G401 (cell line): ENCODE measurements around the gene IL23R. TPM values are rescaled to one million over a fixed set of nuclear protein-coding genes. Genes with fewer than 3 reads are reported as not detected.
"Not testable (repeated sequence)": the region's sequence is repeated elsewhere in the genome, so short reads cannot be mapped to it uniquely, and the experiment has no call there.

Source experiments
- DNase-seq: peaks from one replicate; pipeline ENCODE4 v3.0.0-alpha.2; 2015; ENCODE audit warnings: low spot score
- in situ Hi-C: cut with HindIII; loops from 2 replicates; pipeline ENCODE4 v1.10.0; 2016; ENCODE audit warnings: low sequenced_read_pairs, mixed read lengths
- total RNA-seq: library from RNA; depleted of rRNA; stranded (reverse); fragments of >200 nt; shearing (Covaris generic); gene quantifications from 2 replicates; pipeline ENCODE4 v1.2.3, GENCODE V29; 2014; rRNA removed

IL23R gene
- not detected in 2 replicates for total RNA-seq

- in situ Hi-C loops: no loop called here
- no peak for DNase-seq
Observed at GRCh38 chr1:67166196-67166595, at the start of gene IL23R. Gene IL23R, plus strand, starts transcription at chr1:67166454. Its CDS starts 1,667 bp downstream, at chr1:67168121.

- no peak for DNase-seq
- in situ Hi-C loops: no loop called here
Observed at GRCh38 chr1:67118191-67118590, 48.1 kb upstream of the IL23R start.

- in situ Hi-C loops: no loop called here
- no peak for DNase-seq
Observed at GRCh38 chr1:67118646-67119045, 47.6 kb upstream of the IL23R start.

- no peak for DNase-seq
- in situ Hi-C loops: no loop called here
Observed at GRCh38 chr1:67120855-67121619, 45.2 kb upstream of the IL23R start.

- DNase-seq: no peak
- in situ Hi-C loops: no loop called here
Observed at GRCh38 chr1:67124455-67124854, 41.8 kb upstream of the IL23R start.

GRCh38 chr1:67126111-67126746, 40.0 kb upstream of the IL23R start:
- in situ Hi-C loops: no loop called here

GRCh38 chr1:67126974-67127373, 39.3 kb upstream of the IL23R start:
- DNase-seq: no peak
- in situ Hi-C loops: no loop called here

More at GRCh38 chr1:67126111-67126746, 40.0 kb upstream of the IL23R start:
- DNase-seq: no peak

GRCh38 chr1:67130673-67131072, 35.6 kb upstream of the IL23R start:
- no peak for DNase-seq
- in situ Hi-C loops: no loop called here

- DNase-seq: no peak
- in situ Hi-C loops: no loop called here
Observed at GRCh38 chr1:67133177-67133576, 33.1 kb upstream of the IL23R start.

GRCh38 chr1:67134695-67135094, 31.6 kb upstream of the IL23R start, which contains the start of gene C1orf141:
Gene C1orf141, minus strand, starts transcription at chr1:67134970. Its CDS starts 7,730 bp downstream, at chr1:67127240.
- no peak for DNase-seq
- in situ Hi-C loops: no loop called here

GRCh38 chr1:67135354-67135753, 30.9 kb upstream of the IL23R start:
- in situ Hi-C loops: no loop called here
- DNase-seq: no peak

GRCh38 chr1:67137307-67137753, 28.9 kb upstream of the IL23R start:
- in situ Hi-C loops: no loop called here
- no peak for DNase-seq

- DNase-seq: no peak
- in situ Hi-C loops: no loop called here
Observed at GRCh38 chr1:67138813-67139499, 27.3 kb upstream of the IL23R start.

GRCh38 chr1:67140460-67140859, 25.8 kb upstream of the IL23R start:
- in situ Hi-C loops: no loop called here
- DNase-seq: no peak

- in situ Hi-C loops, DNase-seq: not testable (repeated sequence)
Observed at GRCh38 chr1:67141832-67142231, 24.4 kb upstream of the IL23R start.

- in situ Hi-C loops: no loop called here
- DNase-seq: no peak
Observed at GRCh38 chr1:67142931-67143330, 23.3 kb upstream of the IL23R start.

- in situ Hi-C loops: no loop called here
- DNase-seq: no peak
Observed at GRCh38 chr1:67143966-67144365, 22.3 kb upstream of the IL23R start.

GRCh38 chr1:67144696-67145095, 21.6 kb upstream of the IL23R start:
- in situ Hi-C loops: no loop called here
- DNase-seq: no peak

- in situ Hi-C loops: no loop called here
- DNase-seq: no peak
Observed at GRCh38 chr1:67146101-67146500, 20.2 kb upstream of the IL23R start.

GRCh38 chr1:67146539-67146938, 19.7 kb upstream of the IL23R start:
- no peak for DNase-seq
- in situ Hi-C loops: no loop called here
